OCI-M2 (cell line): ENCODE results near the gene MMADHC.

Source experiments
- DNase-seq: peaks from one replicate; lab custom pipeline; 2025; ENCODE audit not compliant: unreplicated experiment; lab: John Stamatoyannopoulos, UW

Gene MMADHC

GRCh38 chr2:149559341-149560068, 28.1 kb downstream of the MMADHC start:
- no peak for DNase-seq

GRCh38 chr2:149556452-149556851, 31.1 kb downstream of the MMADHC start:
- no peak for DNase-seq

- no peak for DNase-seq
Measured at GRCh38 chr2:149552830-149553229, 34.7 kb downstream of the MMADHC start.

DNA sequence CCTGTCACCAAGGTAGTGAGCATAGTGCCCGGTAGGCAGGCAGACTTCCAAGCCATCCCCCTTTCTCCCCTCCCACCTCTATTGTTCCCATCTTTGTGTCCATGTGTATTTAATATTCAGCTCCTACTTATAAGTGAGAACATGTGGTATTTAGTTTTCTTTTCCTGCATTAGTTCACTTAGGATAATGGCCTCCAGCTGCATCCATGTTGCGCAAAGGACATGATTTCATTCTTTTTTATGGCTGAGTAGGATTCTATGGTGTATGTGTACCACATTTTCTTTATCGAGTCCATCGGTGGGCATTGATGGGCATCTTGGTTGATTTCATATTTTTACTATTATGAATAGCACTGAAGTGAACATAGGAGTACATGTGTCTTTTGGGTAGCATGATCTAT, 35.3 kb downstream of the MMADHC start:
- no peak for DNase-seq

DNA sequence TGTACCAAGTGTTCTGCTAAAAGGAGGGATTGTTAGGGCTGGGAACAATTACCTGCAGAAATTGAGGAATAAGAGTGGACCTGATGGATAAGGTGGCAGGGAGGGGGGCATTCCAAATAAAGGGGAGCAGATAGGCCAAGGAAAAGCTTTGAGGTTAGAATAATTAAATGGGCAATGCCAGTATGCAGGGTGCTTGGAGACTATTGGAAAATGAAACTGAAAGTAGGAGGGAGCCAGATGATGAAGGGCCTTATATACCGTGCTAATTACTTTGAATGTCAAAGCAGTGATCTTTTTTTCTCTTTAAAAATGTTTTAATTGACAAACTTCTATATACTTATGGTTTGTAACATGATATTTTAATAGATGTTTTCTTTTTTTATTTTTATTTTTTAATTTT, 42.9 kb downstream of the MMADHC start:
- DNase-seq, result no peak

DNA sequence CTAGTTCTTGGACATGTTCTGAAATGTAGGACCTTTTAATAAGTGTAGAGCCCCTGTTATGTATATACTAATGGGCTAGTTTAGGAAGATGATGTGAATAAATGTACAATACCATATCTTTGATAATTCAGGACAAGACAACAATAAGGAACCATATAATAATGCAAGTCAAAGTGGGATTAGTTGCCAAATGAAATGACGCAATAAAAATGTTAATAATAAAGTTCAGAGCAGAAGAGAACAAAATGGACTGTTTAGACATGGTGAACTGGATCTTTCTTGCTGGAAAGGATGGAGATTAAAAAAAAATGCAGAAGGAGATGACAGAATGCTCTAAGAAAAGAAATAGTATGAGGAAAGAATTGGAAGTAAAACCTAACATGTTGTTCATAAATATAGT, 43.7 kb downstream of the MMADHC start:
- no peak for DNase-seq

DNA sequence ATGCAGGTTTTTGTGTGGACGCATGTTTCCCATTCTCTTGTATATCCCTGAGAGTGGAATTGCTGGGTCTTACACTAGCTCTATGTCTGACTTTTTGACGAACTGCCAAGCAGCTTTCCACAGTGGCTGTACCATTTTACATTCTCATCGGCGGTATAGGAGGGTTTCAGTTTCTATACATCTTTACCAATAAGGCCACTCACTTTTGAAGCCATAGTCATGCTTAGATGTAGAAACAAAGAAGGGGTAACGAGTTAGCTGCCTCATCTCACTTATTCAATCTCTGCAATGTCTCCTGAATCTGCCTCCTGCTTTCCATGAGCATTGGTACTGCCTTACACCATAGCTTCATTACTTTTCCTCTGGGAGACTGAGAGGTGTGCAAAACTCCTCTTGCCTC, 47.4 kb downstream of the MMADHC start:
- DNase-seq, result no peak

DNA sequence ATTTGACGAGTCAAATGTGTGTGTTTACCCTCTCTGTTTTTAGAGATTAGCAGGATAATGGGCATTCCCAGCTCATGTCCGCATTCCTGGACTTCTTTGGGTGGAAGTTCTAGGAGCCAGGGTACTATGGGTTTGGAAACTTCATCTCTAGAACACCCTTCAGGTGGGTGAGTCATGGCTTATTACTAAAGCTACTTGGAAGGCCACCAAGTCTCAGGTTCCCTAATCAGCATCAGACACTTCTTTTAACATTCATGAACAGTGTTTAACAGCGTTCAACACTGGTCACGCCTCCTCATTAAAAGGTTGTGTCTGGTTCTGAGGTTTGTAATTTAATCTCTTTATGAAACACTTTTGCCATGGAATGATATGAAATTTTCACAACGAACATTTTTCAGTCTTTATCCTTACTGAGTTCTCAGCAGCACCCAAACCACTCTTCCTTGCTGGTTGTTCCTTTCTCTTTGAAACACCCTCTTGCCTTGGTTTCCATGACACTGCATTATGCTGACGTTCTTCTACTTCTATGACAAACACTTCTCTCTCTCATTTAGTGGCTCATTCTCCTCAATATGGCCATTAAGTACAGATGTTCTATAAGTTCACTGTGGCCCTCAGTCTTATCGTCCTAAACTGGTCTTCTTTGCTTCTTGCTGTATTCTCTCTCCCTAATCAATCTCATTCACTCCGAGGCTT, 49.3 kb downstream of the MMADHC start:
- DNase-seq, result no peak

GRCh38 chr2:149537092-149537726, 50.4 kb downstream of the MMADHC start:
- DNase-seq, result no peak

GRCh38 chr2:149536649-149537048, 50.9 kb downstream of the MMADHC start:
- no peak for DNase-seq

GRCh38 chr2:149534674-149535073, 52.9 kb downstream of the MMADHC start:
- DNase-seq, result no peak

- DNase-seq, result no peak
Measured at GRCh38 chr2:149528983-149529382, 58.6 kb downstream of the MMADHC start.

GRCh38 chr2:149527998-149528755, 59.4 kb downstream of the MMADHC start:
- no peak for DNase-seq

GRCh38 chr2:149526689-149527088, 60.9 kb downstream of the MMADHC start:
- DNase-seq, result no peak

DNA sequence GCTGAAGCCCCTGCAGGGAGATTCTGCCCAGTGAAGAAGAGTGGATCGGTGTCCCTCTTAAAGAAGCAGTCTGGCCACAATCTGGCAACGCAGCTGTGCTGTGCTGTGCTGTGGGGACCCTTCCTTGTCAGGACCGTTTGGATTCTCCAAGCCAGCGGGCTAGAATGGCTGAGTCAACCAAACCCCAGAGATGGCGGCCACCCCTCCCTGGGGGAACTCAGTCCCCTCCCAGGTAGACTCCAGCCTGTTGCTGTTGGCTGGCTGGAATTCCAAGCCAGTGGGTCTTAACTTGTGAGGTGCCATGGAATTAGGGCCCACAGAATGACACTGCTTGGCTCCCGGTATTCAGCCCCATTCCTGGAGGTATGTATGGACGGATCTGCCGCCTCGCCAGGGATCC, 62.3 kb downstream of the MMADHC start:
- no peak for DNase-seq
